Measurements from ENCODE around the gene ATG5.

DNA sequence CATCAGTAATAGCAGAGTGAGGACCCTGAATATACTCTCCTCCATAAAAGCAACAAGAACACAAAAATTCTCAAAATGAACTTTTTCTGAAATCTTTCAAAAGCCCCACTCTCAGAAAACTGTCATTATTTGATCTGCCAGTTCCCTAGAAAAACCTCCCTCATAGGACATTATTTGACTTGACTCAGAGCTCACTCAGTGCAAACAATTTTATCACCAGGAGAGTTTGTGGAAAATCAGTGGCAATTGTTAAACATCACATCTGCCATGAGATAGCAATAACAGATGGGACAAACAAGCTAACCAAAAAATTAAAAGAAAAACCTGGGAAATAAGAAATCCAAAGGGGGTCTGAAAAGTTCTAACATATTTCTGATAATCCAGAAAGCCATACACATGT is 100.0 kb downstream of the ATG5 start:
- TF ChIP-seq CTCF (IDR thresholded peaks at IDR 0.05; ENCODE audit: low read depth, low read length) (no peak), EZH2phosphoT487 (IDR thresholded peaks at IDR 0.05; ENCODE audit: low read depth) (no peak)
